Body of pancreas (tissue), 4 donors: ENCODE measurements around the gene TMEM134. TPM values are rescaled to one million over a fixed set of nuclear protein-coding genes. Genes with fewer than 3 reads are reported as not detected.

Source experiments
- ATAC-seq: fragments of 150-250 bp; one replicate; pipeline ENCODE4 v1.9.1; 2016
- DNase-seq, 4 donors: peaks; one replicate each; pipeline ENCODE4 v3.0.0-alpha.2; 2019
- H3K27ac ChIP-seq, 4 donors: fragments of 200-600 bp; sonication (generic); 1 replicate in 3 of 4; 2 replicates in 1 of 4; pipeline versions ENCODE4 v1.5.1 to v1.6.1; 2016 to 2019; ENCODE audit warnings: mild to moderate bottlenecking in 1 of 4, mixed read lengths in 1 of 4, moderate library complexity in 1 of 4
- H3K27me3 ChIP-seq, 2 donors: fragments of 200-600 bp; sonication (generic); one replicate each; pipeline ENCODE4 v1.6.0; 2016; ENCODE audit warnings: mild to moderate bottlenecking in 1 of 2
- H3K36me3 ChIP-seq, 2 donors: fragments of 200-600 bp; sonication (generic); replicated peaks in 1 of 2; 2 replicates each; pipeline ENCODE4 v1.5.1; 2016; ENCODE audit warnings: low read depth in 2 of 2; ENCODE audit not compliant: insufficient read depth in 1 of 2
- H3K4me1 ChIP-seq: fragments of 200-600 bp; sonication (generic); one replicate; pipeline ENCODE4 v1.6.0; 2016
- H3K4me3 ChIP-seq, 2 donors: fragments of 200-600 bp; sonication (generic); 1 replicate in 1 of 2; 2 replicates in 1 of 2; pipeline ENCODE4 v1.5.1; 2016 to 2019
- H3K9me3 ChIP-seq, 3 donors: fragments of 200-600 bp; sonication (generic); 1 replicate in 2 of 3; 2 replicates in 1 of 3; pipeline ENCODE4 v1.5.1; 2016
- POLR2A ChIP-seq, 3 donors: fragments of 450-650 bp; IDR thresholded peaks; one replicate each; pipeline ENCODE4 v1.6.1; 2016; ENCODE audit warnings: antibody characterized with exemption in 3 of 3, mild to moderate bottlenecking in 2 of 3
- WGBS, 2 donors: methylation state at CpG; one replicate each; pipeline ENCODE4 v1.1.5; 2017; 5-methylcytosine and 5-hydroxymethylcytosine counted together
- intact Hi-C: fragments of 100-400 bp; cut with DNase I; formaldehyde crosslinking; loops from one replicate; pipeline ENCODE4 v1.15.1; 2023
- total RNA-seq, 2 donors: library from RNA; depleted of rRNA; stranded (reverse); fragments of >200 nt; gene quantifications; one replicate each; pipeline ENCODE4 v1.1.0, GENCODE V29; 2016
- TF ChIP-seq, protein P1 (sequence below), 7 experiments: fragments of 450-650 bp in 4 of 7; fragments of 200-600 bp in 3 of 7; sonication (generic) in 3 of 7; IDR thresholded peaks; one replicate each; pipeline ENCODE4 v1.5.1; 2016 to 2019; ENCODE audit warnings: antibody characterized with exemption in 7 of 7

Gene TMEM134
- total RNA-seq, 2 donors from 2014 or later: 69.5 to 118 TPM

DNA sequence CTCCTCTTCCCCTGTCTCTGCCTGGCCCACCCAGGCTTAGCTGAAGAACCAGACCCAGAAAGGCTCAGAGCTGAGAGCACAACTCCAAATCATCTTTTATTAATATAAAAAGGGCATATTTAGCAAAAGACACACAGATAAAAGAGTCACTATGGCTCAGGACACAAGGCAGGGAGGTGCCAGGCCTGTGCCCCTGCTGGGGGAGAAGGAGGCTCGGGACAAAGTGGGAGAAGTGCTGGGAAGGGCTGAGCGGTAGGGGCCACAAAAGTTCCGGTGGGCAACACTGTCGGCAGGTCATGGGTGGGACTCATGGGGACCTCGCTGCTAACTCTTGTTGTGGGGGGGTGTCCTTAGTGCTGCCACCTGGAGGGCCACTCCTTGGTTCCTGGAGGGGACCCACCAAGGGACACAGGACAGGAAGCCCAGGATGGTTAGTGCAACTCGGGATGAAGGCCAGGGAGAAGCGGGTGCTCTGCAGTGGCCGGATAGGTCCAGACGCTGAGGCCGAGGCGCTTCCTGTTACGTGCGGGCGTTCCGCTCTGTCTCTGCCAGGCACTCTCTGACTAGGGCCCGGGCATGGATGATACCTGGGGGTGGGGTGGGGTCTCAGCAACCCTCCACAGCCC is 37.5 kb upstream of the TMEM134 start:
- peak in 3 of 4 donors; percentile 33 to 43 (median 35) for DNase-seq
- Histone ChIP-seq H3K4me3 (peak overlapping the region in 1 of 2 donors; percentile 25), H3K36me3 (no peaks in the 10 kb centered on the region), H3K9me3 (no peaks in the 10 kb centered on the region), H3K27me3 (no peaks in the 10 kb centered on the region), H3K4me1 (peaks cover 50% of the 10 kb centered on the region), H3K27ac (peak overlapping the region; percentile 97 to 99 (median 98))
- 36 to 51% methylated on average over 5 to 16 of the region's 16 CpGs for WGBS, 2 donors
- intact Hi-C loops: no loop called here
- no peak for ATAC-seq
- TF ChIP-seq POLR2A (IDR thresholded peaks at IDR 0.05): no peak
- TF ChIP-seq, protein P1, sequence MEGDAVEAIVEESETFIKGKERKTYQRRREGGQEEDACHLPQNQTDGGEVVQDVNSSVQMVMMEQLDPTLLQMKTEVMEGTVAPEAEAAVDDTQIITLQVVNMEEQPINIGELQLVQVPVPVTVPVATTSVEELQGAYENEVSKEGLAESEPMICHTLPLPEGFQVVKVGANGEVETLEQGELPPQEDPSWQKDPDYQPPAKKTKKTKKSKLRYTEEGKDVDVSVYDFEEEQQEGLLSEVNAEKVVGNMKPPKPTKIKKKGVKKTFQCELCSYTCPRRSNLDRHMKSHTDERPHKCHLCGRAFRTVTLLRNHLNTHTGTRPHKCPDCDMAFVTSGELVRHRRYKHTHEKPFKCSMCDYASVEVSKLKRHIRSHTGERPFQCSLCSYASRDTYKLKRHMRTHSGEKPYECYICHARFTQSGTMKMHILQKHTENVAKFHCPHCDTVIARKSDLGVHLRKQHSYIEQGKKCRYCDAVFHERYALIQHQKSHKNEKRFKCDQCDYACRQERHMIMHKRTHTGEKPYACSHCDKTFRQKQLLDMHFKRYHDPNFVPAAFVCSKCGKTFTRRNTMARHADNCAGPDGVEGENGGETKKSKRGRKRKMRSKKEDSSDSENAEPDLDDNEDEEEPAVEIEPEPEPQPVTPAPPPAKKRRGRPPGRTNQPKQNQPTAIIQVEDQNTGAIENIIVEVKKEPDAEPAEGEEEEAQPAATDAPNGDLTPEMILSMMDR (IDR thresholded peaks at IDR 0.05): peak in 1 of 7 experiments; percentile 14

DNA sequence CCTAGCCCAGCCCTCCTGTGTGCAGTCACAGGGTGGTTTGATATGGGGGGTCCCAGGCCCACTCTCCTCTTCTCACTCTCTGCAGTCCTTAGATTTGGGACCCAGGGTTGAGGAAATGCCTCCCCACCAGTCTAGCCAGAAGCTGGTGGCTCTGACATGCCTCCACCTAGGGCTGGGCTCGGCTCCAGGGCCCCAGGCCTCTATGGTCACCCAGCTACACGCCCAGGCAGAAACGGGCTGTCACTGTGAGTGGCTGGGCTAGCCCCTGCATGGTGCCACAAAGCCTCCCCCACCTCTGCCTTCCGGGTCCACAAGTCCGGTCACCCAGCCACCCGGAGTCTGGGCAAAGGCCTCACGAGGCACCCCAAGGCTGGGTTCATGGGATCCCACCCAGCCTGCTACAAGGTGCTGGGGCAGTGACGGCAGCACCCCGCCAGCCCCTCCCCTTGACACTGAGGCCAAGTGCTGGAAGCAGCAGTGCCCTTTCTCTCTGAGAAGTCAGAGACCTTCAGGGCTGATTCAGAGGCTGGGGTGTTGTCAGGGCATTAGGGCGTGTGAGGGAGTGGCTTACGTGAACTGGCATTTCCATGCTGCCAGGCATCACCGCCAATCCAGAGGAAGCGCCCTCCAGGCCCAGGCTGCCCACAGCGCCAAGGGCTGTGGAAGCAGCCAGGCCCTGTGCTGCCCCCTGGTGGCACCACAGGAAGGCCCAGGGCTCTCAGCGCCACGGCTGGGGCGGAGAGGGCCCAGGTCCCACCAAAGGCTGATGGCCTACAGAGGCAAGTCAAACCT is 36.8 kb upstream of the TMEM134 start:
- peak overlapping the region; percentile 97 to 99 (median 98) for H3K27ac ChIP-seq
- 2 to 4% methylated on average over 7 to 17 of the region's 17 CpGs for WGBS, 2 donors
- peaks cover 0 to 3% of the 10 kb centered on the region in 2 donors for H3K36me3 ChIP-seq
- intact Hi-C loops: no loop called here
- H3K9me3 ChIP-seq: no peaks in the 10 kb centered on the region
- no peaks in the 10 kb centered on the region for H3K27me3 ChIP-seq
- peaks cover 50% of the 10 kb centered on the region for H3K4me1 ChIP-seq
- DNase-seq: peak; percentile 94 to 98 (median 96)
- TF ChIP-seq, protein P1 (IDR thresholded peaks at IDR 0.05): peak; percentile 97 to 99 (median 98)
- TF ChIP-seq POLR2A (IDR thresholded peaks at IDR 0.05): peak; percentile 75 to 85 (median 82)
- peak overlapping the region in 1 of 2 donors; percentile 28 for H3K4me3 ChIP-seq
- ATAC-seq: peak; percentile 65

DNA sequence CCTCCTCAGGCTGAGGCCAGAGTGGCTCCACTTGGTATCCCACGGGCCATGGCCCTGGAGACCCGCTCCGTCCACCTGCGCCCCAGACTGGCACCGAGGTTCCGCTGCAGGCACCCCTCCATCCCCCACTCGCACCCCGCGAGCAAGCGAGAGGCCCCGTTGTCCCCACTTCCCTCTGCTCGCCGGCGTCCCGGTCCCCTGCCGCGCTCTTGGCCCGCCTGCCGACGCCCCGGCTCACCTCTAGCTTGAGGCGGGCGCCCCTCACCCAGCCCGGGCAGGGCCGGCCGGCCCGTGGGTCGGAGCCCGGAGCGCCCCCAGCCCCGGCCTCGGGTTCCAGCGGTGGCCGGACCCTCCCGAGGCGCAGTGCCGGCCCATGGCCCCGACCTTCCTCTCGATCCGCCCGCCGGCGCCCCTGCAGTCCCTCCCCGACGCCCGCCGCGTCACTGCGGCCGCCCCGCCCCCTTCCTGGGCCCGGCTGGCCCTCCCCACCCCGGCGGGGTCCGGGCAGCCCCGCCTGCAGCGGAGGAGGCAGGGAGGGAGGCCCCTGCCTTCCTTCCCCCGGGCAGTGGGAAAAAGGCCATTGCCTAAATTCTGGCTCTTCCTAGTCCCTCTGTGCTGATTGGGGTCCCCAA is 36.0 kb upstream of the TMEM134 start, which contains the start of gene PITPNM1:
PITPNM1 (minus strand) TSS at position 414 of the 632 bp plus-strand sequence. CDS start 1,183 bp downstream, outside the sequence.
- H3K36me3 ChIP-seq: peaks cover 0 to 3% of the 10 kb centered on the region in 2 donors
- H3K27me3 ChIP-seq: no peaks in the 10 kb centered on the region
- H3K4me1 ChIP-seq: peaks cover 50% of the 10 kb centered on the region
- H3K27ac ChIP-seq: peak within 1 kb of the TSS; percentile 97 to 99 (median 98)
- peak within 1 kb of the TSS; percentile 28 to 34 for H3K4me3 ChIP-seq
- H3K9me3 ChIP-seq: no peaks in the 10 kb centered on the region
- TF ChIP-seq, protein P1 (IDR thresholded peaks at IDR 0.05): no peak
- TF ChIP-seq POLR2A (IDR thresholded peaks at IDR 0.05): no peak
- WGBS, 2 donors: 0 to 2% methylated on average over 10 to 56 of the region's 58 CpGs
- intact Hi-C loops: no loop called here
- peak; percentile 5 for ATAC-seq
- peak; percentile 66 to 71 (median 68) for DNase-seq

DNA sequence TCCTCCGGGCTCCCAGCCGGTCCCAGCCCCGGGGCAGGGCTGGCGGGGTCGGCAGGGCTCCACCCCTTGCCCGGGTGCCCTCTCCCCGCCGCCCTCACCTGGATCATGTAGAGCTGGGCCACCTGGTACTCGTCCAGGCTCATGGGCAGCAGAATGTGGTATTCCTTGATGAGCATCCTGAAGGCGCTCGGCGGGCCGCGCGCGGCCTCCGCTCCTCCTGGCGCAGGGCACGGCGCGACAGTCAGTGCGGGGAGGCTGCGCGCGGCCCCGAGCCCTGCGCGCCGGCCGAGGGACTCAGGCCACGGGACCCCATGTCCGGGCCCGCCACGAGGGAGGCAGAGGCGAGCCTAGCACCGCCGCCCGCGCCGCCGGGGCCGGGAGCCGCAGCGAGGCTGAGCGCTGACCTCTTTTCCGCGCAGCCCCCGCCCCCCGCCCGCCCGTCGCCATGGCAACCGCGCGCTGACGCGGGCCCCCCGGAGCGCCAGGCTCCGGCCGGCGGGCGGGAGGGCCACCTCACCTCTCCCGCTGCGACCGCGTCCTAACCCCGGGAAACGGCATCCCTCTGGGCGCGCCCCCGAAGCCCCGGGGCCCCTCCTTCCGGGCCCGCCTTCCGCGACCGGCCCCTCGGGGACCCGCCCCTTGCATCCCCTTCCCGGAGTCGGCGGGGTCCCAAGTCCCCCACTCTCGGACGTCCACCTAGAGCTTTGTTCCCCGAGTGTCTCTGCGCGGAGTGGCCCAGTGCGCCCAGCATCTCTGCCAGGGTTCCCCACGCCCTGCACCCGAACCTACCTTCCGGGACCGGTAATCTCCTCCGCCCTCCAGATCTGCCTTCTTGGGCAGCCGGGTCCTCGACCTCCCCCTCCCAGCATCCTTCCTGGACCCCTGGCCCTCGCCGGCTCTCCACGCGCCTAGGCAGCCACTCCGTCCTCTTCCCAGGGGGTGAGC is 35.2 kb upstream of the TMEM134 start:
- ATAC-seq: no peak
- WGBS, 2 donors: 0 to 5% methylated on average over 8 to 69 of the region's 101 CpGs
- H3K36me3 ChIP-seq: peaks cover 0 to 3% of the 10 kb centered on the region in 2 donors
- H3K4me1 ChIP-seq: peaks cover 50% of the 10 kb centered on the region
- TF ChIP-seq POLR2A (IDR thresholded peaks at IDR 0.05): peak in 1 of 3 donors; percentile 36
- TF ChIP-seq, protein P1 (IDR thresholded peaks at IDR 0.05): no peak
- peak overlapping the region; percentile 28 to 34 for H3K4me3 ChIP-seq
- peak; percentile 34 to 50 (median 44) for DNase-seq
- H3K27me3 ChIP-seq: no peaks in the 10 kb centered on the region
- no peaks in the 10 kb centered on the region for H3K9me3 ChIP-seq
- peak overlapping the region; percentile 97 to 99 (median 98) for H3K27ac ChIP-seq
- intact Hi-C loops: no loop called here
